ENCODE data around the gene ARHGEF25. TPM values are rescaled to one million over a fixed set of nuclear protein-coding genes. Genes with fewer than 3 reads are reported as not detected.
A peak's percentile ranks its signal among the peaks of the same experiment; 100 is the strongest.

ARHGEF25 gene
- total RNA-seq, 4 donors from 2014 or later: 116 to 140 (median 128) TPM

DNA sequence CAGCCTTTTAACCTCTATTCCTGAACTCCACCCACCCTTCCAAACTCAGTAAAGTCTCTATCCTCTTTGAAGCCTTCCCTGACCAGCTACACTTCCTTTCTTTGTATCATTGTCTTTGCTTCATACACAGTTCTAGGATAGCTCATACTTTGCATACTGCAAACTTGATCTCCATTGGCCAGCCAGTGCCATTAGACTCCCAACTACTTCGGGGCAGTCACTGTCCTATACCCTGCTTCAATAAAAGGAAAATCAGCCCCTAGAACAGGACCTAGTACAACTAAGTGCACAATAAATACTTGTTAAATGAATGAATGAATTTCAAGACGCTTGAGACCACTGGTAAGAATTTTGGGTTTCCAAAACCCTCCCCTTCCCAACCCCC is 20.8 kb upstream of the ARHGEF25 start:
- no peak for TF ChIP-seq POLR2A (IDR thresholded peaks at IDR 0.05)
- TF ChIP-seq POLR2AphosphoS5 (IDR thresholded peaks at IDR 0.05): no peak
- TF ChIP-seq EP300 (IDR thresholded peaks at IDR 0.05): no peak
- TF ChIP-seq, protein P1, sequence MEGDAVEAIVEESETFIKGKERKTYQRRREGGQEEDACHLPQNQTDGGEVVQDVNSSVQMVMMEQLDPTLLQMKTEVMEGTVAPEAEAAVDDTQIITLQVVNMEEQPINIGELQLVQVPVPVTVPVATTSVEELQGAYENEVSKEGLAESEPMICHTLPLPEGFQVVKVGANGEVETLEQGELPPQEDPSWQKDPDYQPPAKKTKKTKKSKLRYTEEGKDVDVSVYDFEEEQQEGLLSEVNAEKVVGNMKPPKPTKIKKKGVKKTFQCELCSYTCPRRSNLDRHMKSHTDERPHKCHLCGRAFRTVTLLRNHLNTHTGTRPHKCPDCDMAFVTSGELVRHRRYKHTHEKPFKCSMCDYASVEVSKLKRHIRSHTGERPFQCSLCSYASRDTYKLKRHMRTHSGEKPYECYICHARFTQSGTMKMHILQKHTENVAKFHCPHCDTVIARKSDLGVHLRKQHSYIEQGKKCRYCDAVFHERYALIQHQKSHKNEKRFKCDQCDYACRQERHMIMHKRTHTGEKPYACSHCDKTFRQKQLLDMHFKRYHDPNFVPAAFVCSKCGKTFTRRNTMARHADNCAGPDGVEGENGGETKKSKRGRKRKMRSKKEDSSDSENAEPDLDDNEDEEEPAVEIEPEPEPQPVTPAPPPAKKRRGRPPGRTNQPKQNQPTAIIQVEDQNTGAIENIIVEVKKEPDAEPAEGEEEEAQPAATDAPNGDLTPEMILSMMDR (IDR thresholded peaks at IDR 0.05): no peak
- Histone ChIP-seq H3K4me3 (peak overlapping the region; percentile 53 to 96), H3K9me3 (no peaks in the 10 kb centered on the region), H3K27me3 (no peaks in the 10 kb centered on the region), H3K36me3 (peaks cover 0 to 18% of the 10 kb centered on the region in 2 donors), H3K27ac (peak overlapping the region; percentile 8 to 87 (median 84)), H3K4me1 (peaks cover 0 to 31% (median 6%) of the 10 kb centered on the region in 3 donors)
- ATAC-seq: no peak
- WGBS, 2 donors (ENCODE audit: low coverage in 1 of 2): 15 to 19% methylated on average over 2 of the region's 2 CpGs

DNA sequence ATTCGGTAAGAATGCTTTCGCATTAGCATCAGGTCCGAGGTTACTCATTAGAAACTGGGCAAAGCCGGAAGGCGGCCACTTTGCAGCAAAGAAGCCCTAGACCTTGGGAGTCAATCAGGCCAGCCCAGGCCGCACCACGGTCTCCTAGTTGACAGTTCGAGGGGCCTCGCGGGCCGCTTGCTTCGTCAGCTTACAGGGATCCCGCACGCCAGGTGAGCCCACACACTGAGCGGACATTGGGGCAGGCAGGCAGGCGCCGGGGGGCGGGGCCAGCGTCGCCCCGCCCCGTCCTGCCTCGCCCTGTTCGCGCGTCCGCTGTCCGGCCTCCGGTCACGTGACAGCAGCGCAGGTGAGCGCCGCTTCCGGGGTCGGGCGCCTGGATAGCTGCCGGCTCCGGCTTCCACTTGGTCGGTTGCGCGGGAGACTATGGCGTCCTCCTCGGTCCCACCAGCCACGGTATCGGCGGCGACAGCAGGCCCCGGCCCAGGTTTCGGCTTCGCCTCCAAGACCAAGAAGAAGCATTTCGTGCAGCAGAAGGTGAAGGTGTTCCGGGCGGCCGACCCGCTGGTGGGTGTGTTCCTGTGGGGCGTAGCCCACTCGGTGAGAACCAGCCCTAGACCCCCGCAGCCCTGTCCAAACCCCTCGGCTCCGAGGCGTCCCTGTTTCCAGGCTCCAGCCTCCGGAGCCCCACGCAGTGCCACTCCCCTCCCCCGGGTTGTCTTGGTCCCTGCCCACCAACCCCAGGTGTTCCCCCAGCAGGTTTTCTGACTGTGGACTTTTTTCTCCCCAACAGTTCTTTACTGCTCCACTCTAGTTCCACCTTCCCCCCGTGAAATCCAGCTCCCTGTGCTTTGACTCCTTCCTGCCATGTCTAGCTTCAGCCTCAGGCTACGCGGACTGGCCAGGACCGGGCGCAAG is 20.1 kb upstream of the ARHGEF25 start, which contains the start of gene PIP4K2C:
Gene PIP4K2C (plus strand): TSS at position 329 of the 918 bp plus-strand sequence. CDS start 98 bp downstream, at position 427.
- 0 to 3% methylated on average over 4 to 13 of the region's 69 CpGs for WGBS, 2 donors (ENCODE audit: low coverage in 1 of 2)
- Histone ChIP-seq H3K27me3 (no peaks in the 10 kb centered on the region), H3K27ac (peak within 1 kb of the TSS; percentile 8 to 87 (median 84))

DNA sequence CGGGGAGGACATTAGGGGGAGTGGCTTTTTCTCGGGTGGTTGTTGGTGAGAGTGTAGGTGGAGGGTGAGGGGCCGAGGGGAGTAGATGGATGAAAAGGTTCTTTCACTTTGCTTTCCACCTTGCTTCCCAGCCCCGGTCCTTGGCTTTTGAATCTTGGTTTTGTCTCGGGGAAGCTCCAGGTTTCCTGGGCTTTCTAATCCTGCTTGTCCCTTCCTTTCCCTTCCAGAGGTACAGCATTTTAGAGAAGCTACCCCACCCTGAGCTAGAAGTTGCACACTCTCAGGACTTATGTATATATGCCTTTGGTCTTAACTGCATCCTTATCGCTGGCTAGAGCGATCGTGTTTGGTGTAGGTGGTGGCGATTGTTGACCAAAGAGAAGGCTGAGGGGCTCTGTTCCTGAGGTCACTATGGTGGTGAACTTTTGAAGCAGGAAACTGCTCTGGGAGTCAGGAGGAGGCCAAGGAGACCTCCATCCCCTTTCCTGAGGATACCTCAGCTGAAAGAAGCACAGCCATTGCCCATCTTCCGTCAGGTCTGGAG is 19.4 kb upstream of the ARHGEF25 start:
- H3K27ac ChIP-seq: peak overlapping the region in 3 of 4 donors; percentile 82 to 87 (median 86)
- 53 to 69% methylated on average over 7 to 8 of the region's 10 CpGs for WGBS, 2 donors (ENCODE audit: low coverage in 1 of 2)

More for the DNA sequence above, 20.1 kb upstream of the ARHGEF25 start, which contains the start of gene PIP4K2C:
- peaks cover 0 to 24% of the 10 kb centered on the region in 2 donors for H3K36me3 ChIP-seq
- H3K4me1 ChIP-seq: peaks cover 0 to 31% (median 6%) of the 10 kb centered on the region in 3 donors
- H3K4me3 ChIP-seq: peak within 1 kb of the TSS; percentile 53 to 96
- TF ChIP-seq POLR2A (IDR thresholded peaks at IDR 0.05) (peak; percentile 39 to 49), EP300 (IDR thresholded peaks at IDR 0.05) (no peak)
- ATAC-seq: peak; percentile 93
- H3K9me3 ChIP-seq: no peaks in the 10 kb centered on the region

DNA sequence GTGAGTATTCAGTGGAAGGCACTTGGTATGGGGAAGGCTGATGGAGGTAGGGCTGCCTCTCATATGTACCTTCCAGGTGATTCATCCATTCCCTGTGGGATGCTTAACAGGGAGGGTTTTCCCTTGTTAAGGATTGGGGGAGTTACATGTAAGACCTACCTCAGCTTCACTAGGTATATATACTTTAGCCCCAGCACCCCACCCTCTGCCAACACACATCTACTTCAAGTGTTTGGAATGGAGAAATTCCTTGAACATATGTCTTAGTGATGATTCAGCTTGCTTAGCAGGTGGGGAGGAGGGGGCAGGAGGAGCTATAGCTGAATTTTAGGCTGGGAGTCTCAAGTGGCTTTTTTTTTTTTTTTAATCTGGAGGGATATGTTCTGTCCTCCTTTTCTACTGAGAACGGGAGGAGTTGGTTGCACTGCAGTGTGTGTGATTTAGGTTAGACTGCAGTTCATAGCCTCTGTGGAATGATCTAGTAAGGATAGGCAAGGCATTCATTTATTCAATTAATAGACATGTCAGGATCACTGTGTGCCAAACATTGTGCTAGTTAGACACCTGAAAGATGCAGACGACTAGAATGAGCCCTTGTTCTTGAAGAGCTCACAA is 18.6 kb upstream of the ARHGEF25 start:
- H3K27ac ChIP-seq: no peak overlapping the region
- H3K27me3 ChIP-seq: no peaks in the 10 kb centered on the region
- H3K4me3 ChIP-seq: no peak overlapping the region
- H3K36me3 ChIP-seq: peaks cover 0 to 39% of the 10 kb centered on the region in 2 donors
- 73 to 75% methylated on average over 2 of the region's 2 CpGs for WGBS, 2 donors (ENCODE audit: low coverage in 1 of 2)
- peaks cover 0 to 31% (median 6%) of the 10 kb centered on the region in 3 donors for H3K4me1 ChIP-seq
- no peak for ATAC-seq
- no peaks in the 10 kb centered on the region for H3K9me3 ChIP-seq
- TF ChIP-seq, protein P1 (IDR thresholded peaks at IDR 0.05): no peak
- TF ChIP-seq POLR2AphosphoS5 (IDR thresholded peaks at IDR 0.05): no peak
- TF ChIP-seq EP300 (IDR thresholded peaks at IDR 0.05): no peak
- no peak for TF ChIP-seq POLR2A (IDR thresholded peaks at IDR 0.05)

More for the DNA sequence above, 19.4 kb upstream of the ARHGEF25 start:
- Histone ChIP-seq H3K9me3 (no peaks in the 10 kb centered on the region), H3K4me3 (peak overlapping the region; percentile 53 to 96), H3K4me1 (peaks cover 0 to 31% (median 6%) of the 10 kb centered on the region in 3 donors), H3K27me3 (no peaks in the 10 kb centered on the region), H3K36me3 (peaks cover 0 to 32% of the 10 kb centered on the region in 2 donors)
- ATAC-seq: no peak
- TF ChIP-seq POLR2AphosphoS5 (IDR thresholded peaks at IDR 0.05): no peak
- TF ChIP-seq, protein P1 (IDR thresholded peaks at IDR 0.05): no peak
- no peak for TF ChIP-seq EP300 (IDR thresholded peaks at IDR 0.05)
- TF ChIP-seq POLR2A (IDR thresholded peaks at IDR 0.05): no peak

DNA sequence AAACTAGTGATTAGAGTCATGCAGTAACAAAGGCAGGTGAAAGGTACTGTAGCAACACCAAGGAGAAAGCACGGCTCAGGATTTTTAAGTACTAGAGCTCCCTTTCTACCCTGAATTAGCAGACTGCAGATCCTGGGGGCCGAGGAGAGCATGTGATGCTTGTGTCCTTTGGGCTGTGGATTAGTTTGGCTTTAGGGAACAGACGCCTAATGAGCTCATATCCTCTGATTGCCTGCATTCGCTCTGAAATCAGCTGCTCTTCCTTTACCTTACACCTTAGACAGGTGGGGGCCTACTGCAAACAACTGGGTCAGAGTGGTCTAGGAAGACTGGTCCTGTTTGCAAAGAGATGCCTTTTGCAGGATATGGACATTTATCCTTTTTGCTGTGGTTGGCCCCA is 18.0 kb upstream of the ARHGEF25 start:
- ATAC-seq: no peak
- Histone ChIP-seq H3K4me1 (peaks cover 0 to 31% (median 6%) of the 10 kb centered on the region in 3 donors), H3K27ac (no peak overlapping the region), H3K36me3 (peaks cover 0 to 44% of the 10 kb centered on the region in 2 donors), H3K9me3 (no peaks in the 10 kb centered on the region), H3K27me3 (no peaks in the 10 kb centered on the region), H3K4me3 (no peak overlapping the region)
- TF ChIP-seq POLR2AphosphoS5 (IDR thresholded peaks at IDR 0.05): no peak
- TF ChIP-seq POLR2A (IDR thresholded peaks at IDR 0.05): no peak
- TF ChIP-seq EP300 (IDR thresholded peaks at IDR 0.05): no peak
- 40 to 52% methylated on average over 1 to 3 of the region's 4 CpGs for WGBS, 2 donors (ENCODE audit: low coverage in 1 of 2)
